Measurements from ENCODE around the gene CPNE5. TPM values are rescaled to one million over a fixed set of nuclear protein-coding genes. Genes with fewer than 3 reads are reported as not detected.

CPNE5 gene
- total RNA-seq, 1 experiment from 2014 or later, result 0.37 TPM

DNA sequence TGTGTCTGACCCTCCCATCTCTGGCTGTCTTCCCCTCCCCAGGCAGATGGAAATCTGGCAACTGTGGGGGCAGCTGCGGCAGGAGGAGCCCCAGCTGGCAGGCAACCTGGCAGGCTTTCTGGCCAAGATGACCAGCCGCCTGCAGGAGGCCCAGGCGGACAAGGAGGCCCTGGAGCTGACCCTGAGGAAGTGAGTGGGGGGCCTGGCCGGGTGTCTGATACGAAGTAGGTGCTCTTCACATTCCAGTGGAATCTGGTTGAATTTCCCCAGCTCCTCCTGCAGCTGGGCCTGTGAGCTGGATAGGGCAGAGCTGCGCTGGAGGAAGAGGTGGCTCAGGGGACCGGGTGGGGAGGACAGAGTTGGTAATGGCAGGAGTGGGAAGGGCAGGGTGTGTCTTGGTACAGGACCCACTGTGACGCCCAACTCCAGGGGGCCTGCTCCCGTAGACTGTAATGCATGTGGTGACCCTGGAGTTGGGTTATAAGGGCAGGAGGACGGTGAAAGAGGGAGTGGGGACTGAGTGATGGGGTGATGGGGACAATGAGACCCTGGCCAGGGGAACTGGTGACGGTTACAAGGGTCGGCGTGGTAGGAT lies 121.9 kb downstream of the CPNE5 start:
- POLR2A ChIA-PET (ENCODE audit: unreplicated experiment), result interaction anchor here (0.6 kb wide), 1 partner anchor 233 kb away, joined by 3 read pairs; no protein-coding TSS in a partner anchor
- BruUV-seq (replicated peaks), result no TSS peak
- Histone ChIP-seq H3K36me3 (ENCODE audit: low read depth) (no peaks in the 10 kb centered on the region), H2AFZ (no peak overlapping the region), H4K20me1 (ENCODE audit: insufficient read depth) (no peaks in the 10 kb centered on the region), H3K9me3 (ENCODE audit: insufficient read depth, low read depth) (no peaks in the 10 kb centered on the region), H3K27me3 (ENCODE audit: insufficient read depth, low read depth) (no peaks in the 10 kb centered on the region), H3K4me3 (no peak overlapping the region), H3K9me2 (ENCODE audit: insufficient read depth) (no peaks in the 10 kb centered on the region), H3F3A (ENCODE audit: insufficient read depth, low read depth) (no peaks in the 10 kb centered on the region), H3K27ac (no peak overlapping the region), H3K4me1 (replicated peaks; ENCODE audit: insufficient read depth) (peaks cover 2% of the 10 kb centered on the region; the same call in 1 of the 2 replicates), H3K4me2 (no peak overlapping the region), H3K79me2 (ENCODE audit: low read depth) (no peaks in the 10 kb centered on the region)
- intact Hi-C loops (cut with micrococcal nuclease; ENCODE audit: unreplicated experiment), result no loop called here
- no peak for DNase-seq
- no peak for TF ChIP-seq EZH2 (IDR thresholded peaks at IDR 0.05; ENCODE audit: low read depth)
- TF ChIP-seq, protein P1, sequence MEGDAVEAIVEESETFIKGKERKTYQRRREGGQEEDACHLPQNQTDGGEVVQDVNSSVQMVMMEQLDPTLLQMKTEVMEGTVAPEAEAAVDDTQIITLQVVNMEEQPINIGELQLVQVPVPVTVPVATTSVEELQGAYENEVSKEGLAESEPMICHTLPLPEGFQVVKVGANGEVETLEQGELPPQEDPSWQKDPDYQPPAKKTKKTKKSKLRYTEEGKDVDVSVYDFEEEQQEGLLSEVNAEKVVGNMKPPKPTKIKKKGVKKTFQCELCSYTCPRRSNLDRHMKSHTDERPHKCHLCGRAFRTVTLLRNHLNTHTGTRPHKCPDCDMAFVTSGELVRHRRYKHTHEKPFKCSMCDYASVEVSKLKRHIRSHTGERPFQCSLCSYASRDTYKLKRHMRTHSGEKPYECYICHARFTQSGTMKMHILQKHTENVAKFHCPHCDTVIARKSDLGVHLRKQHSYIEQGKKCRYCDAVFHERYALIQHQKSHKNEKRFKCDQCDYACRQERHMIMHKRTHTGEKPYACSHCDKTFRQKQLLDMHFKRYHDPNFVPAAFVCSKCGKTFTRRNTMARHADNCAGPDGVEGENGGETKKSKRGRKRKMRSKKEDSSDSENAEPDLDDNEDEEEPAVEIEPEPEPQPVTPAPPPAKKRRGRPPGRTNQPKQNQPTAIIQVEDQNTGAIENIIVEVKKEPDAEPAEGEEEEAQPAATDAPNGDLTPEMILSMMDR (conservative IDR thresholded peaks at IDR 0.05), result no peak
- CTCF ChIA-PET, result no interaction called here

DNA sequence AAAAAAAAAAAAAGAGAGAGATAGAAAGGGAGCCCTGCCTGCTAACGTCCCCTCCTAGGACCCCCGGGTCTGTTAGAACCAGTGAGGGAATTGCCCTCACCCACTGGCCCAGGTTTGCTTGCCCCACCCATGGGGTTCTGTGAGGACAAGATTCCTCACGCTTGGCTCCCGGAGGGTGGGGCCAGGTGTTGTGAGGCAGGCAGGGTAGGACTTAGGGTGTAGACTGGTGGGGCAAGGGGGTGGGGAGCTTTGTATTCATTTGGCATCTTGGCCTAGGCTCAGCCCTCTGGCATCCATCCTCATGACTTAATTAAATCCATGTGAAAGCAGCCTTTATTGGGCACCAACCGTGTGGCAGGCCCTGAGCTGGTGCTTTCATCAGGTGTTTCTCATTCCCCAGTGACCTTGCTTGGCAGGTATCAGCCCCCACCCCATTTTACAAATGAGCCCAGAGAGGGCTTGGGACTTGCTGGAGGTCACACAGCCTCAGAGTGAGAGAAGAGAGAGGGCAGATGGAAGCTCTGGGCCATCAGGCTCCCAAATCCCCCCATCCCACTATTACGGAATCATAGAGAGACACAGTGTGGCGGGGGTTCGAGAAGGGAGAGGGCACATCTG lies 122.7 kb downstream of the CPNE5 start:
- no peak overlapping the region for H2AFZ ChIP-seq
- no peaks in the 10 kb centered on the region for H4K20me1 ChIP-seq (ENCODE audit: insufficient read depth)
- H3K79me2 ChIP-seq (ENCODE audit: low read depth), result no peaks in the 10 kb centered on the region
- peaks cover 7% of the 10 kb centered on the region for H3K4me1 ChIP-seq (replicated peaks; ENCODE audit: insufficient read depth)
- H3K36me3 ChIP-seq (ENCODE audit: low read depth), result no peaks in the 10 kb centered on the region
- no peaks in the 10 kb centered on the region for H3K9me3 ChIP-seq (ENCODE audit: insufficient read depth, low read depth)
- H3K9me2 ChIP-seq (ENCODE audit: insufficient read depth), result no peaks in the 10 kb centered on the region
- no TSS peak for BruUV-seq (replicated peaks)
- H3K27ac ChIP-seq, result no peak overlapping the region
- TF ChIP-seq, protein P1 (conservative IDR thresholded peaks at IDR 0.05), result no peak
- no peak for TF ChIP-seq EZH2 (IDR thresholded peaks at IDR 0.05; ENCODE audit: low read depth)
- ChIA-PET CTCF (no interaction called here), POLR2A (ENCODE audit: unreplicated experiment) (interaction anchor here (0.6 kb wide), 1 partner anchor 232 kb away, joined by 3 read pairs; no protein-coding TSS in a partner anchor)
- no peak for DNase-seq
- peaks cover 5% of the 10 kb centered on the region; the same call in 1 of the 2 replicates for H3F3A ChIP-seq (ENCODE audit: insufficient read depth, low read depth)
- no peak overlapping the region for H3K4me2 ChIP-seq
- no peaks in the 10 kb centered on the region for H3K27me3 ChIP-seq (ENCODE audit: insufficient read depth, low read depth)
- H3K4me3 ChIP-seq, result no peak overlapping the region
- intact Hi-C loops (cut with micrococcal nuclease; ENCODE audit: unreplicated experiment), result no loop called here

DNA sequence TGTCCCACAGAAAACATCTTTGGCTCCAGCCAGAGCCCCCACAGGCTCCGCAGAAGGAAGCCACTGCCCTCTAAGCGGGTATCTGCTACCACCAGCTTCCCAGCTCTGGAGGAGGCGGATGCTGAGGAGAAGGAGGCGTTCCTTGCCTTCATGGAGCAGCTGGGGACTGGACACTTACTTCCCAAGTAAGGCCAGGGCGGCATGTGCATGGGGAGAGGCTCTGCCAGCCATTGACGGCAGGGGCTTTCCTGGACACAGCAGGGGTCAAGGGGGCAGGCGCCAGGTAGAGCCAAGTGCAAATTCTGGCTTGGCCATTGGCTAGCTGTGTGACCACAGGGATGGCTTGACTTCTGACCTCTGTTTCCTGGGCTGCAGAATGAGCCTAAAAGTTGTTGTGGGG lies 123.8 kb downstream of the CPNE5 start:
- H3K27ac ChIP-seq, result no peak overlapping the region
- CTCF ChIA-PET, result no interaction called here
- BruUV-seq (replicated peaks), result no TSS peak
- no peaks in the 10 kb centered on the region for H3K27me3 ChIP-seq (ENCODE audit: insufficient read depth, low read depth)
- intact Hi-C loops (cut with micrococcal nuclease; ENCODE audit: unreplicated experiment), result no loop called here
- H3K9me3 ChIP-seq (ENCODE audit: insufficient read depth, low read depth), result no peaks in the 10 kb centered on the region
- H3K4me3 ChIP-seq, result no peak overlapping the region
- H3K4me1 ChIP-seq (replicated peaks; ENCODE audit: insufficient read depth), result peaks cover 7% of the 10 kb centered on the region
- no peaks in the 10 kb centered on the region for H3K79me2 ChIP-seq (ENCODE audit: low read depth)
- H3K36me3 ChIP-seq (ENCODE audit: low read depth), result no peaks in the 10 kb centered on the region
- peak in 1 of 2 experiments; percentile 6 for DNase-seq
- H3K4me2 ChIP-seq, result no peak overlapping the region
- H3F3A ChIP-seq (ENCODE audit: insufficient read depth, low read depth), result peaks cover 12% of the 10 kb centered on the region; the same call in 1 of the 2 replicates
- H4K20me1 ChIP-seq (ENCODE audit: insufficient read depth), result no peaks in the 10 kb centered on the region
- no peak overlapping the region for H2AFZ ChIP-seq
- POLR2A ChIA-PET (ENCODE audit: unreplicated experiment), result interaction anchor here (0.6 kb wide), 1 partner anchor 20 kb away, joined by 3 read pairs; no protein-coding TSS in a partner anchor
- TF ChIP-seq, protein P1 (conservative IDR thresholded peaks at IDR 0.05), result no peak
- TF ChIP-seq EZH2 (IDR thresholded peaks at IDR 0.05; ENCODE audit: low read depth), result no peak
- no peaks in the 10 kb centered on the region for H3K9me2 ChIP-seq (ENCODE audit: insufficient read depth)

Data from PC-9 (cell line).